ENCODE measurements around the gene CSNK1A1L. TPM values are rescaled to one million over a fixed set of nuclear protein-coding genes. Genes with fewer than 3 reads are reported as not detected.

Gene CSNK1A1L
- polyA plus RNA-seq, 3 donors = not detected

DNA sequence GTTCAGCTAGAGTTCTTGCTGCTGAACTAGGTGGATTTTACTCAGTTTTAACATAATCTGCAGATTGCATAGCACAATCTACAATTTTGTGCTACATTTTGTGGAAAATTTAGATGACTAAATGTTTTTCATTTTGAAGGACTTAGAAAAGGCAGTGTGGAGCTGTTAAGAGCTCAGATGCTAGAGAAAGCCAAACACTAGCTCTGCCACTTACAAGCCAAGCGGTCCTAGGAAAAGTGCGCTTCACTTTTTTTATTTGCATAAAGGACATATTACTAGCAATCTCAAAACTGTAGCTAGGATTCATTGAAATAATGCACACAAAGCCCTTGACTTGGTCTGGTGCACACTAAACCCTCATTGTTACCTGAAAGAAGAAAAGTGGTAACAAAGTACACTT is 8.1 kb upstream of the CSNK1A1L start:
- 95 to 100% (median 99%) methylated on average over 2 of the region's 2 CpGs for WGBS, 3 donors
- no peak overlapping the region for H3K27ac ChIP-seq (ENCODE audit: low read depth, low read length)

- no peak overlapping the region for H3K27ac ChIP-seq (ENCODE audit: low read depth, low read length)
- WGBS, 3 donors = 3 to 11% (median 8%) methylated on average over 1 of the region's 1 CpG
These were observed 3.7 kb upstream of the CSNK1A1L start for GRCh38 chr13:37109051-37109678.

DNA sequence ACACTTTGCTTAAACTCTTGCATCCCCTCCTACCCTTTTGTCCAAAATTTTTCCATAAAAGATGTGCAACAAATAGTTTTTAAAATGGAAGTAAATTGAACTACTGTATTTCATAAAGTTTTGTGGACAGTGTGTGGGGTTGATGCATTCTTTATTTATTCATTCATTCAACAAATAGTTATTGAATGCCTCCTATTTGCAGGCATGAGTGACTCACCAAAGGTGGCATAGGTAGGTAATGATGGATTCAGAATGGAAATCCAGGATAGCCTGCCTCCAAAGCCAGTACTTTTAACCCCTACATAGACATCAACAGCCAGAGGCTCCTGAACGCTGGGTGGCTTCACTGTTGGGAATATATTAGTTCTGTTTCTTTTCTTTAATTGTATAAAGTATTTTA is 2.4 kb upstream of the CSNK1A1L start:
- H3K27ac ChIP-seq (ENCODE audit: low read depth, low read length) = no peak overlapping the region
- WGBS, 3 donors = 76 to 81% (median 77%) methylated on average over 1 of the region's 1 CpG

- no peak overlapping the region for H3K27ac ChIP-seq (ENCODE audit: low read depth, low read length)
- 46 to 72% (median 61%) methylated on average over 4 of the region's 4 CpGs for WGBS, 3 donors
These were observed 2.0 kb upstream of the CSNK1A1L start for GRCh38 chr13:37107456-37107855.

GRCh38 chr13:37106642-37107041 is 1.2 kb upstream of the CSNK1A1L start:
- H3K27ac ChIP-seq (ENCODE audit: low read depth, low read length) = no peak overlapping the region
- WGBS, 3 donors = 83 to 93% (median 91%) methylated on average over 2 of the region's 2 CpGs

DNA sequence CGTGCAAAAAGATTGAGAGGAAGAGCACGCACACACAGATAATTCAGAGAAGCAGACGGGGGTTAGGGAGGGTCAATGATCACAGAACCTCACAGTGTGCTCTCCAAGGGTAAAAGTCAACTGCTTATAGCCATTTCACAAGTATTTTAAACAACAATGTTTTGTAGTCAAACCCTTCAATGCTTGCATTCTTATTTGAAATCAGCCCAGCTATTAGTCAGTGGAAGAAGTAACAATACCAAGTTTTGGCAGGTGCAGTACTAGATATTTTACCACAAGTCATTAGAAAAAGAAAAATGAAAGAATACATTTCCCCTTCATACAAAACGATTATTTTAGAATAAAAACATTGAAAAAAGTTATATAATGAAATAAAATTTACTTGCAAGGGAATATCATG is 2.6 kb downstream of the CSNK1A1L start:
- H3K27ac ChIP-seq (ENCODE audit: low read depth, low read length) = no peak overlapping the region
- WGBS, 3 donors = 59 to 67% (median 62%) methylated on average over 4 of the region's 4 CpGs

DNA sequence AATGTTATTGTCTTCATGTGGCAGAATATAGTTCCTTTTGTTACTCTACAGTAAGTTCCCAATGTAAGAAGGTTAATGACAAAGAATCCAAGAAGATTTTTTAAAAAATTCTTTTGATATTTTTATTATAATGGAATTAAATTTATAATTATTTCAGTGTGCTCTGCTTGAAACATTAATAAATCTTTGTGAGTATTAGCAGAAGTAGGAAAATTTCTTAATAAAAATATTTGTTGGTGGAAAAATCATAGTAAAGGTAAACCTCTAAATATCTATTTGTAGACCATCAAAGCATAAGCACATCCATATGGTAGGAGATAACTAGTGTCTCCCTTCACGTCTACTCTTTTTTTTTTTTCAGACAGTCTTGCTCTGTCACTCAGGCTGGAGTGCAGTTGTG is 4.3 kb downstream of the CSNK1A1L start:
- WGBS, 3 donors = 22 to 62% (median 53%) methylated on average over 1 of the region's 1 CpG
- H3K27ac ChIP-seq (ENCODE audit: low read depth, low read length) = no peak overlapping the region

- H3K27ac ChIP-seq (ENCODE audit: low read depth, low read length) = no peak overlapping the region
These were observed 4.7 kb downstream of the CSNK1A1L start for GRCh38 chr13:37100731-37101130.

DNA sequence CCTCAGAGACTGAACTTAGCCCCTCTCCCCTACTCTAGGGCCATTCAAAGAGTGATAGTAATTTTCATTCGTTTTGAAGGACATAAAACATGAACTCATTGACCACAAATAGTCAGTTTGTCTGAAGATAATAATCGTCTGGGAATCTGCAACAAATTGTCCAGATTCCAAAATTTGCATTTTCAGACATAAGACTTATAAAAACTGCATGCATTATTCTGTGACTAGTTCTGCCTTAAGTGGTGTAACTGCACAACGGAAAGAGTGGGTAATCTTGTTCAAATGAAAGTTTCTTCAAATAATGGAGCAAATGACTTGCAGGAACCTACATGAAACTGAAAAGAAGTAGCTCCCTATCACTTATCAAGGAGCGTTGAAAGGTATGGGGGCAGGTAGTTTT is 8.4 kb downstream of the CSNK1A1L start:
- H3K27ac ChIP-seq (ENCODE audit: low read depth, low read length) = no peak overlapping the region
- 59 to 75% (median 65%) methylated on average over 4 of the region's 4 CpGs for WGBS, 3 donors

- WGBS, 3 donors = 75 to 89% (median 78%) methylated on average over 4 of the region's 4 CpGs
These were observed 10.6 kb downstream of the CSNK1A1L start for GRCh38 chr13:37094840-37095239.

GRCh38 chr13:37094099-37094498 is 11.4 kb downstream of the CSNK1A1L start:
- 47 to 54% (median 49%) methylated on average over 3 of the region's 3 CpGs for WGBS, 3 donors
- H3K27ac ChIP-seq (ENCODE audit: low read depth, low read length) = no peak overlapping the region

More at GRCh38 chr13:37094840-37095239, 10.6 kb downstream of the CSNK1A1L start:
- no peak overlapping the region for H3K27ac ChIP-seq (ENCODE audit: low read depth, low read length)

DNA sequence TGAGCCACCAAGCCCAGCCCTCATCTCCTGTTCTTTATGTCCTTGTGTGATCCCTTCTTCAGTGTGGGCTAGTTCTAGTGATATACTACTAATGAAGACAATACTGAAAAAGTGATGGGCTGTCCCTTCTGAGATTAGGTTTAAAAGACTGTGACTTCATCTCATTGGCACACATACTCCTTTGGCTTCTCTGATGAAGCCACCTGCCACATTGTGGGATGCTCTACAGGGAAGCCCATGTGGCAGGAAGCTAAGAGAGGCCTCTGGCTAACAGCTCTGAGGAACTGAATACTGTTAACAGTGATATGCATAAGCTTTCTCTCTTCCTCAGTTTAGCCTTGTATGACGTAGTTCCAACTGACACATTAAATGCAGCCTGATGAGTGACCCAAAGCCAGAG is 13.6 kb downstream of the CSNK1A1L start:
- no peak overlapping the region for H3K27ac ChIP-seq (ENCODE audit: low read depth, low read length)
- 47 to 68% (median 55%) methylated on average over 1 of the region's 1 CpG for WGBS, 3 donors

- 65 to 79% (median 71%) methylated on average over 2 of the region's 2 CpGs for WGBS, 3 donors
- no peak overlapping the region for H3K27ac ChIP-seq (ENCODE audit: low read depth, low read length)
These were observed 14.6 kb downstream of the CSNK1A1L start for GRCh38 chr13:37090912-37091311.

GRCh38 chr13:37089495-37089894 is 16.0 kb downstream of the CSNK1A1L start:
- H3K27ac ChIP-seq (ENCODE audit: low read depth, low read length) = no peak overlapping the region
- WGBS, 3 donors = 85 to 96% (median 95%) methylated on average over 3 of the region's 3 CpGs

GRCh38 chr13:37087486-37087885 is 18.0 kb downstream of the CSNK1A1L start:
- 54 to 82% (median 68%) methylated on average over 2 of the region's 2 CpGs for WGBS, 3 donors
- no peak overlapping the region for H3K27ac ChIP-seq (ENCODE audit: low read depth, low read length)

DNA sequence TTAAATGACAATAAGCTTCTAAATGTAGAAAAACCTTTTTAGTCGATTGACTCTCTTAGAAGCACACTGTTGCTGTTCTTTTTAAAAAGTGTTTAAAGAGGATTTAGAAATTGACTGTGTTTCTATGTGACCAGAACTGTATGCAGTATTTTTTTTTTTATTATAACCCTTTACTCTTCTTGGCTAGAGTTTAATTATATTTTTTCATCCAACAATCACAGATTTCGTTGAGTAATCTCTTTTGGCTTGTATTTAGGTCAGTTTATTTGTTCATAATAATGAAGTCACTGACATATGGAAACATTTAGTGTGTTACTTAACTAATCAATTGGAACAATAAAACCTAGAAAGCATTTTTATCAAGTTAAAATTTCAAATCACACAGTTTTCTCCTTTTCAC is 19.9 kb downstream of the CSNK1A1L start:
- WGBS, 3 donors = 42 to 61% (median 50%) methylated on average over 2 of the region's 2 CpGs
- H3K27ac ChIP-seq (ENCODE audit: low read depth, low read length) = no peak overlapping the region

DNA sequence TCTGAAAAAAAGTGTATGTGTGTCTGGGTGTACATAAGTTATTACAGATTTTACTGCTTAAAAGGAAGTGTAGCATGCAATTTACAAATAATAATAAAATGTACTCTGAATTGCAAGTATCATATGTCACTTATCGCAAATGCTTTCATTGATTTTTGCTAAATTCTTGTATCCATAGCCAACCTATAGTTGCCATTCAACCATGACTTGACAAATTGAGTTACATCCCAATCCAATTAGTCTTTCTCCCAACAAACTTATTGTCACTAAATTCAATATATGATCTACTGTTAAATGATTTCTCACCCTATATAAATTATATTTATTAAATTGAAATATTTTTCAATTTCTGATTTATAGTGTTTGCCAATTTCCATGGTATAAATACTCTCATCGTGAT is 28.6 kb downstream of the CSNK1A1L start:
- WGBS, 3 donors = 92 to 98% (median 93%) methylated on average over 2 of the region's 2 CpGs
- no peak overlapping the region for H3K27ac ChIP-seq (ENCODE audit: low read depth, low read length)

GRCh38 chr13:37075164-37075563 is 30.3 kb downstream of the CSNK1A1L start:
- WGBS, 3 donors = 68 to 90% (median 89%) methylated on average over 2 of the region's 2 CpGs
- H3K27ac ChIP-seq (ENCODE audit: low read depth, low read length) = no peak overlapping the region

DNA sequence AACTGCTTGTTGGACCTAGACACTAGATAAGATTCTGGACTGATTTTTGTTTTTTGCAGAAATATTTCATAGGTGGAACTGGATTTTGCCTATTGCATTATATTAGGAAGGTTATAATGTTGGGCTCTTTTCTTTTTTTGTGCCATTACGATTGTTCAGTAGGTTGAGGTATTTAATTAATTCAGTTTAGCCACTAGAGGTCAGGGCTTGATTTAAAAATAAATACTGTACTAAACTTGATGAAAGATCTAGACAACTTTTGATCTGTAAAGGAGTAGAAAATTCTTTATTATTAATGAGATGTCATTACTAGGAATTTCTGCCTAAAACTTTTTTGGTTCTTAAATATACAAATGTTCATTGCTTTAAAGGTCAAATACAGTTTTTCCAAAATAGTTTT is 30.8 kb downstream of the CSNK1A1L start:
- 0 to 6% (median 0%) methylated on average over 1 of the region's 1 CpG for WGBS, 3 donors
- no peak overlapping the region for H3K27ac ChIP-seq (ENCODE audit: low read depth, low read length)

GRCh38 chr13:37072024-37072423 is 33.4 kb downstream of the CSNK1A1L start:
- no peak overlapping the region for H3K27ac ChIP-seq (ENCODE audit: low read depth, low read length)
- WGBS, 3 donors = 49 to 69% (median 65%) methylated on average over 4 of the region's 4 CpGs

- H3K27ac ChIP-seq (ENCODE audit: low read depth, low read length) = no peak overlapping the region
- 86 to 93% (median 90%) methylated on average over 7 of the region's 7 CpGs for WGBS, 3 donors
These were observed 34.5 kb downstream of the CSNK1A1L start for GRCh38 chr13:37070956-37071355.

Measured in adipose tissue (tissue), 3 donors.